Aorta (tissue), 5 donors: ENCODE data around the gene RNF151. TPM values are rescaled to one million over a fixed set of nuclear protein-coding genes. Genes with fewer than 3 reads are reported as not detected.

Source experiments
- ATAC-seq: fragments of 200-7000 bp; cut with Tn5 transposase; one replicate; pipeline ENCODE4 v1.9.1; 2022; ENCODE audit warnings: moderate library complexity; ENCODE audit not compliant: low FRiP score
- DNase-seq, 2 donors: peaks; one replicate each; pipeline ENCODE4 v3.0.0-alpha.2; 2020
- H3K27ac ChIP-seq, 2 donors: one replicate each; pipeline ENCODE4 v1.5.1; 2013; ENCODE audit warnings: low read length in 2 of 2, mild to moderate bottlenecking in 2 of 2, moderate library complexity in 2 of 2, control low read depth in 1 of 2, inconsistent platforms in 1 of 2, low read depth in 1 of 2
- H3K27me3 ChIP-seq, 2 donors: one replicate each; pipeline ENCODE4 v1.6.1; 2013; ENCODE audit warnings: control low read depth in 1 of 2, low read length in 1 of 2, mild to moderate bottlenecking in 1 of 2, moderate library complexity in 1 of 2; ENCODE audit not compliant: insufficient read depth in 2 of 2, control insufficient read depth in 1 of 2
- H3K36me3 ChIP-seq, 2 donors: one replicate each; pipeline ENCODE4 v1.6.1; 2013; ENCODE audit warnings: control low read depth in 1 of 2, low read length in 1 of 2, mild to moderate bottlenecking in 1 of 2; ENCODE audit not compliant: insufficient read depth in 2 of 2, control insufficient read depth in 1 of 2
- H3K4me1 ChIP-seq, 2 donors: one replicate each; pipeline ENCODE4 v1.6.1; 2013; ENCODE audit warnings: low read length in 2 of 2, control low read depth in 1 of 2, mild to moderate bottlenecking in 1 of 2, moderate library complexity in 1 of 2; ENCODE audit not compliant: insufficient read depth in 2 of 2, control insufficient read depth in 1 of 2
- H3K4me3 ChIP-seq, 2 donors: one replicate each; pipeline ENCODE4 v1.5.1; 2013; ENCODE audit warnings: low read length in 2 of 2, control low read depth in 1 of 2, mild to moderate bottlenecking in 1 of 2
- H3K9me3 ChIP-seq: one replicate; pipeline ENCODE4 v1.6.1; 2013; ENCODE audit warnings: mild to moderate bottlenecking, low read length; ENCODE audit not compliant: control insufficient read depth
- WGBS, 2 donors: extraction: QIAGEN DNeasy Blood & Tissue Kit; methylation state at CpG; one replicate each; pipeline ENCODE4 v1.1.7; 2013; 5-methylcytosine and 5-hydroxymethylcytosine counted together
- intact Hi-C, 2 donors: fragments of 100-400 bp; cut with DNase I; formaldehyde crosslinking; loops; one replicate each; pipeline versions ENCODE4 v1.14.2 to v1.15.0; 2022
- polyA plus RNA-seq, 2 donors: library from polyadenylated mRNA; stranded (reverse); fragments of 200-250 nt; gene quantifications; one replicate each; pipeline ENCODE4 v1.2.3, GENCODE V29; 2013
- total RNA-seq, 2 donors: library from RNA; stranded (reverse); fragmentation: NEBNext Ultra II Directional; extraction: Animal tissue kit (Norgen Biotek cat#: 25700); gene quantifications; one replicate each; pipeline ENCODE4 v1.2.1, GENCODE V29; 2021
- donor health status: healthy with polysubstance abuse.
- donor health status: Bipolar disorder and iron deficiency.
- donor health status: DM: no; HTN: no; CAD: no.
- donor health status: DM: no; HTN: no; CAD: no.
- donor health status: DM: yes; HTN: yes; CAD: no.

The RNF151 gene
- total and polyA plus RNA-seq, 4 donors: not detected

- Histone ChIP-seq H3K9me3 (no peaks in the 10 kb centered on the region), H3K27me3 (no peaks in the 10 kb centered on the region), H3K27ac (no peak overlapping the region), H3K4me1 (no peaks in the 10 kb centered on the region), H3K4me3 (no peak overlapping the region), H3K36me3 (peaks cover 0 to 17% of the 10 kb centered on the region in 2 donors)
- intact Hi-C loops: no loop called here
- ATAC-seq (no peak), DNase-seq (no peak)
- WGBS, 2 donors: 93 to 94% methylated on average over 19 of the region's 19 CpGs
Observed at GRCh38 chr16:2001035-2001434, 34.4 kb downstream of the RNF151 start.

GRCh38 chr16:2001456-2002355 lies 35.0 kb downstream of the RNF151 start:
- Histone ChIP-seq H3K9me3 (no peaks in the 10 kb centered on the region), H3K27me3 (no peaks in the 10 kb centered on the region), H3K36me3 (peaks cover 0 to 17% of the 10 kb centered on the region in 2 donors), H3K27ac (no peak overlapping the region), H3K4me3 (no peak overlapping the region), H3K4me1 (no peaks in the 10 kb centered on the region)
- DNase-seq (no peak), ATAC-seq (no peak)
- WGBS, 2 donors: 94 to 95% methylated on average over 52 to 53 of the region's 53 CpGs
- intact Hi-C loops: no loop called here

GRCh38 chr16:2002406-2003230 lies 36.0 kb downstream of the RNF151 start:
- H3K4me1 ChIP-seq: no peaks in the 10 kb centered on the region

GRCh38 chr16:2003231-2003826 lies 36.7 kb downstream of the RNF151 start:
- DNase-seq: no peak
- H3K27me3 ChIP-seq: no peaks in the 10 kb centered on the region
- H3K4me1 ChIP-seq: no peaks in the 10 kb centered on the region
- H3K36me3 ChIP-seq: peaks cover 0 to 15% of the 10 kb centered on the region in 2 donors
- no peak overlapping the region for H3K4me3 ChIP-seq
- ATAC-seq: no peak
- no peaks in the 10 kb centered on the region for H3K9me3 ChIP-seq
- intact Hi-C loops: no loop called here
- 85 to 92% methylated on average over 8 of the region's 8 CpGs for WGBS, 2 donors
- no peak overlapping the region for H3K27ac ChIP-seq

More at GRCh38 chr16:2002406-2003230, 36.0 kb downstream of the RNF151 start:
- Histone ChIP-seq H3K36me3 (peaks cover 0 to 17% of the 10 kb centered on the region in 2 donors), H3K27ac (no peak overlapping the region), H3K4me3 (no peak overlapping the region), H3K27me3 (no peaks in the 10 kb centered on the region), H3K9me3 (no peaks in the 10 kb centered on the region)
- 92 to 93% methylated on average over 44 to 47 of the region's 47 CpGs for WGBS, 2 donors
- no peak for ATAC-seq
- DNase-seq: no peak
- intact Hi-C loops: no loop called here

GRCh38 chr16:2003827-2004641 lies 37.4 kb downstream of the RNF151 start:
- H3K4me3 ChIP-seq: no peak overlapping the region
- ATAC-seq: peak; percentile 77
- intact Hi-C loops: no loop called here

GRCh38 chr16:2004795-2005517 lies 38.3 kb downstream of the RNF151 start:
- intact Hi-C loops: no loop called here
- WGBS, 2 donors: 84 to 85% methylated on average over 32 to 34 of the region's 34 CpGs
- DNase-seq: no peak

More at GRCh38 chr16:2003827-2004641, 37.4 kb downstream of the RNF151 start:
- WGBS, 2 donors: 25 to 29% methylated on average over 36 of the region's 36 CpGs
- no peaks in the 10 kb centered on the region for H3K27me3 ChIP-seq
- no peaks in the 10 kb centered on the region for H3K4me1 ChIP-seq
- H3K27ac ChIP-seq: no peak overlapping the region
- peaks cover 0 to 15% of the 10 kb centered on the region in 2 donors for H3K36me3 ChIP-seq
- H3K9me3 ChIP-seq: no peaks in the 10 kb centered on the region
- DNase-seq: peak; percentile 91 to 95

GRCh38 chr16:2005646-2006045 lies 39.0 kb downstream of the RNF151 start:
- Histone ChIP-seq H3K4me3 (no peak overlapping the region), H3K27me3 (no peaks in the 10 kb centered on the region), H3K27ac (no peak overlapping the region), H3K4me1 (no peaks in the 10 kb centered on the region), H3K36me3 (peaks cover 0 to 12% of the 10 kb centered on the region in 2 donors), H3K9me3 (no peaks in the 10 kb centered on the region)
- no peak for DNase-seq
- intact Hi-C loops: no loop called here
- ATAC-seq: no peak
- 75 to 78% methylated on average over 21 of the region's 21 CpGs for WGBS, 2 donors

More at GRCh38 chr16:2004795-2005517, 38.3 kb downstream of the RNF151 start:
- no peaks in the 10 kb centered on the region for H3K27me3 ChIP-seq
- no peak overlapping the region for H3K27ac ChIP-seq
- no peak overlapping the region for H3K4me3 ChIP-seq
- no peaks in the 10 kb centered on the region for H3K9me3 ChIP-seq
- H3K4me1 ChIP-seq: no peaks in the 10 kb centered on the region
- no peak for ATAC-seq
- peaks cover 0 to 13% of the 10 kb centered on the region in 2 donors for H3K36me3 ChIP-seq
